T-helper 2 cell treated with Interferon-gamma antibody and Interleukin-4, amounts not matched to agents 100 ng/mL and 5 ng/mL, for 36 hours (primary cell): ENCODE measurements around the gene ZNF84. TPM values are rescaled to one million over a fixed set of nuclear protein-coding genes. Genes with fewer than 3 reads are reported as not detected.

Source experiments
- intact Hi-C: fragments of 100-400 bp; cut with micrococcal nuclease; formaldehyde crosslinking; loops from one replicate; pipeline ENCODE4 v1.15.1; 2023
- total RNA-seq: library from RNA; stranded (reverse); gene quantifications from 2 replicates; pipeline ENCODE4 v1.2.3, GENCODE V29; 2022

ZNF84 gene
- total RNA-seq, 1 donor from 2014 or later, result 25.0 TPM

GRCh38 chr12:133108150-133108549 lies 70.8 kb downstream of the ZNF84 start:
- intact Hi-C loops, result loop anchor here (5.0 kb wide), 1 partner anchor 51 kb away; no protein-coding TSS in a partner anchor

Other genes starting within 250 kb of the ZNF84 start
- gene GOLGA3, start 208.6 kb upstream of the ZNF84 start, total RNA-seq, result 54.0 and 55.2 TPM in 2 replicates
- gene CHFR, start 149.9 kb upstream of the ZNF84 start, total RNA-seq, result 79.7 and 87.2 TPM in 2 replicates
- 8.0 and 11.0 TPM in 2 replicates for gene ZNF605, start 81.2 kb upstream of the ZNF84 start, total RNA-seq
- 15.3 and 19.5 TPM in 2 replicates for gene ZNF26, start 51.1 kb upstream of the ZNF84 start, total RNA-seq
- gene ZNF140, start 43.4 kb downstream of the ZNF84 start, total RNA-seq, result 13.6 and 14.9 TPM in 2 replicates
- gene ZNF891, start 92.8 kb downstream of the ZNF84 start, total RNA-seq, result 2.3 and 2.4 TPM in 2 replicates
- 5.5 and 7.4 TPM in 2 replicates for gene ZNF10, start 93.1 kb downstream of the ZNF84 start, total RNA-seq
- 17.2 and 19.8 TPM in 2 replicates for gene ZNF268, start 144.0 kb downstream of the ZNF84 start, total RNA-seq
- gene ANHX, start 198.4 kb downstream of the ZNF84 start, total RNA-seq, result not detected in 2 replicates